Kidney (tissue), 14 donors: Measurements from ENCODE around the gene NDUFA13. TPM values are rescaled to one million over a fixed set of nuclear protein-coding genes. Genes with fewer than 3 reads are reported as not detected.

Source experiments
- DNase-seq, 5 donors: peaks; one replicate each; pipeline ENCODE4 v3.0.0-alpha.2; 2013 to 2020
- FAIRE-seq: peaks from 2 replicates; lab custom pipeline; 2012; peaks lifted over from hg19 to GRCh38; lab: Jason Lieb, UNC
- H3K27ac ChIP-seq, 2 donors: one replicate each; pipeline ENCODE4 v1.7.0; 2013; ENCODE audit warnings: low read depth in 2 of 2, low read length in 2 of 2, inconsistent platforms in 1 of 2
- H3K27me3 ChIP-seq: one replicate; pipeline ENCODE4 v1.7.1; 2013; ENCODE audit warnings: low read length, inconsistent platforms; ENCODE audit not compliant: control insufficient read depth, insufficient read depth
- H3K36me3 ChIP-seq, 3 donors: one replicate each; pipeline versions ENCODE4 v1.7.0 to v1.7.1; 2013; ENCODE audit warnings: low read length in 3 of 3, control low read depth in 1 of 3, inconsistent platforms in 1 of 3; ENCODE audit not compliant: insufficient read depth in 3 of 3, control insufficient read depth in 2 of 3
- H3K4me1 ChIP-seq, 3 donors: one replicate each; pipeline versions ENCODE4 v1.7.0 to v1.7.1; 2013; ENCODE audit warnings: low read length in 3 of 3, inconsistent platforms in 1 of 3, low read depth in 1 of 3; ENCODE audit not compliant: control insufficient read depth in 2 of 3, insufficient read depth in 2 of 3
- H3K4me3 ChIP-seq, 3 donors: one replicate each; pipeline versions ENCODE4 v1.7.0 to v1.8.1; 2013; ENCODE audit warnings: low read length in 3 of 3, control low read depth in 1 of 3, inconsistent platforms in 1 of 3
- H3K9ac ChIP-seq, 3 donors: one replicate each; pipeline versions ENCODE4 v1.7.0 to v1.7.1; 2013; ENCODE audit warnings: low read length in 3 of 3, control low read depth in 1 of 3, inconsistent platforms in 1 of 3
- H3K9me3 ChIP-seq, 3 donors: one replicate each; pipeline versions ENCODE4 v1.7.0 to v1.7.1; 2013; ENCODE audit warnings: low read length in 3 of 3, control low read depth in 1 of 3, inconsistent platforms in 1 of 3; ENCODE audit not compliant: control insufficient read depth in 2 of 3, insufficient read depth in 1 of 3
- CTCF ChIP-seq: IDR thresholded peaks from 3 replicates; pipeline ENCODE4 v1.5.1; 2012; ENCODE audit warnings: mild to moderate bottlenecking, moderate library complexity, borderline replicate concordance; ENCODE audit not compliant: insufficient read depth; ENCODE audit errors: extremely low read depth
- intact Hi-C: fragments of 100-400 bp; cut with DNase I; formaldehyde crosslinking; loops from one replicate; pipeline ENCODE4 v1.11.1; 2022
- polyA plus RNA-seq: library from polyadenylated mRNA; stranded (reverse); fragments of 350-450 nt; fragmentation: Illumina TruSeq; extraction: RNeasy Lipid Tissue Mini Kit (QIAGEN cat#74804); gene quantifications from one replicate; pipeline ENCODE4 v1.2.3, GENCODE V29; 2014; ENCODE audit warnings: low read depth, low replicate concordance; ENCODE audit not compliant: insufficient read depth
- total RNA-seq: library from RNA; stranded (reverse); fragmentation: NEBNext Ultra II Directional; extraction: Animal tissue kit (Norgen Biotek cat#: 25700); gene quantifications from one replicate; pipeline ENCODE4 v1.2.1, GENCODE V29; 2021
- donor health status: control.
- donor health status: control.
- donor health status: control.
- donor health status: control.
- donor health status: control.
- donor health status: DM: yes; HTN: yes; CAD: no.
- donor health status: Normal renal cell carcinoma (clear cell type).

Gene NDUFA13
- total and polyA plus RNA-seq, 2 donors from 2014 or later = 328 to 627 TPM

DNA sequence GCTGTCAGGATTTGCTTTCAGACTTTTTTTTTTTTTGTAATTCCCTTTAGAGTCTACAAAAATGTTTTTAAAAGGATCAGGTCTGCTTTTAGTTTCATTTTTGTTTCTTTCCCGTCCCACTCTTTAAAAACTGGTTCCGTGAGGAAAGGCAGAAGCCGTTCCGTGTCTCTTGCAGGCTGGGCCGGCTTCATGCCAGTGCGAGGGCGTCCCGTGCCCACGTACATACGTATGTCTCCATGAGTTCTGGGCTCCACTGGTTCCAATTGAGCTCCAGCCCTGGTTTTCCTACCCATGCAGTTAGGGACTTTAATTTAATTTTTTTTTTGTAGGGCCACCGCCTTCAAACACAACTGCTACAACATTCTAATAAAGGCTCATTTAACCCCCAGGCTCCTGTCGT lies 9.4 kb upstream of the NDUFA13 start:
- intact Hi-C loops = no loop called here
- no peak for FAIRE-seq
- peaks cover 0 to 17% (median 12%) of the 10 kb centered on the region in 3 donors for H3K36me3 ChIP-seq

GRCh38 chr19:19507354-19507753 lies 8.7 kb upstream of the NDUFA13 start:
- Histone ChIP-seq H3K27me3 (no peaks in the 10 kb centered on the region), H3K4me3 (no peak overlapping the region), H3K9me3 (no peaks in the 10 kb centered on the region), H3K36me3 (peaks cover 0 to 10% (median 9%) of the 10 kb centered on the region in 3 donors), H3K4me1 (no peaks in the 10 kb centered on the region), H3K27ac (no peak overlapping the region), H3K9ac (no peak overlapping the region)
- no peak for TF ChIP-seq CTCF
- DNase-seq (peak in 1 of 5 donors; percentile 65), FAIRE-seq (no peak)
- intact Hi-C loops = no loop called here

More for the DNA sequence above, 9.4 kb upstream of the NDUFA13 start:
- DNase-seq = no peak
- TF ChIP-seq CTCF = no peak
- no peak overlapping the region for H3K4me3 ChIP-seq
- H3K4me1 ChIP-seq = no peaks in the 10 kb centered on the region
- H3K9ac ChIP-seq = no peak overlapping the region
- no peaks in the 10 kb centered on the region for H3K9me3 ChIP-seq
- no peaks in the 10 kb centered on the region for H3K27me3 ChIP-seq
- no peak overlapping the region for H3K27ac ChIP-seq

DNA sequence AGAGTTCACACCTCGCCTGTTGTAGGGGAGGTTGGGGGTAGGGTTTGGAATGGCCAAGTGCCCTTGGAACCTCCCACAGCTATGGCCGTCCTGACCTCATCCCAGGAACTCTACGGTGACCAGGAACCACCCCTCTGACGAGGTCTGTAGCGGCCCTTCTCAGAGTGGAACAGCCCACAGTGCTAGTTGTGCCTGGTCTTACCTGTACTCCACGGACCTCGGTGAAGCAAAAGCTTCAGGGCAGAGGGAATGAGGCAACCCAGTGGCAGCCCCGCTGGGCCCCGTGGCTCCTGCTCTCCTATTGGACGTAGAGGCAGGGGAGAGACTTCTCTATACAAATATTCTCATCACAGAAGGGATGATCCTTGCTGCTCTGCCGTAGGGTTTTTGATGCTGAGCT lies 7.8 kb upstream of the NDUFA13 start:
- no peak overlapping the region for H3K4me3 ChIP-seq
- H3K27ac ChIP-seq = no peak overlapping the region
- H3K27me3 ChIP-seq = no peaks in the 10 kb centered on the region
- TF ChIP-seq CTCF = no peak
- H3K36me3 ChIP-seq = peaks cover 0 to 6% (median 6%) of the 10 kb centered on the region in 3 donors
- DNase-seq (no peak), FAIRE-seq (no peak)
- H3K9ac ChIP-seq = no peak overlapping the region
- no peaks in the 10 kb centered on the region for H3K4me1 ChIP-seq
- intact Hi-C loops = no loop called here
- H3K9me3 ChIP-seq = no peaks in the 10 kb centered on the region

DNA sequence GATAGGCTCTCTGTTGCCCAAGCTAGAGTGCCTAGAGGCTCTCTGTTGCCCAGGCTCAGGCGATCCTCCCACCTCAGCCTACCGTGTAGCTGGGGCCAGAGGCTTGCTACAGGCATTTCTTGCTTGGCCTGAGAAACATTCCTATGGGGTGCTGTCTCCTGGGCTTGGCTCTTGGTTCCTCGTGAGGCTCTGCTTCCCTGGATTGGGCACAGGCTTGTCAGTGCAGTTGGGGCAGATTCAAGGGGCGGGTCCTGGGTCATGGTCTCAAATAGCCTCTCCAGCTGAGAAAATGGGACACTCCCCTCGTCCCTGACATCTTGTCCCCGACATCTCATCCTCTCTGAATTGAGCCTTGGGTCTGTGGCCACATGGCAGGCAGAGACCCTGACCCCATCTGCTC lies 5.6 kb upstream of the NDUFA13 start:
- no peak for TF ChIP-seq CTCF
- H3K9me3 ChIP-seq = no peaks in the 10 kb centered on the region
- no peak overlapping the region for H3K4me3 ChIP-seq
- no peaks in the 10 kb centered on the region for H3K27me3 ChIP-seq
- peaks cover 0 to 4% (median 2%) of the 10 kb centered on the region in 3 donors for H3K4me1 ChIP-seq
- H3K9ac ChIP-seq = no peak overlapping the region
- H3K36me3 ChIP-seq = no peaks in the 10 kb centered on the region
- intact Hi-C loops = no loop called here
- FAIRE-seq (no peak), DNase-seq (no peak)
- H3K27ac ChIP-seq = no peak overlapping the region
